ENCODE data around the gene BDH1.

- TF ChIP-seq CTCF (IDR thresholded peaks at IDR 0.05; ENCODE audit: insufficient read depth, low read depth, low read length) (no peak), EZH2 (IDR thresholded peaks at IDR 0.05; ENCODE audit: insufficient read depth, low read length) (no peak)
Observed at GRCh38 chr3:197528190-197528589, 27.6 kb downstream of the BDH1 start.

Measured in astrocyte (in vitro differentiated cells and primary cell).